Measurements from ENCODE around the gene APRT. TPM values are rescaled to one million over a fixed set of nuclear protein-coding genes. Genes with fewer than 3 reads are reported as not detected.

APRT gene
- total and polyA plus RNA-seq, 2 of the 8 experiments (the other 6 are each of a cell fraction or from before 2014, with no cell fraction given): 221 to 267 TPM

- H3K9ac ChIP-seq (replicated peaks in 1 of 4; ENCODE audit: extremely low read depth in 1 of 4, low read depth in 3 of 4, low read length in 3 of 4): no peak overlapping the region
- WGBS, 2 experiments (ENCODE audit: extremely low coverage in 1 of 2, insufficient coverage in 1 of 2, insufficient read length in 1 of 2, insufficient replicate concordance in 2 of 2, low coverage in 1 of 2, low lambda C conversion rate in 2 of 2, missing lambda C conversion rate in 1 of 2): 93% methylated on average over 10 of the region's 21 CpGs; no CpG with 5 or more reads in 1 of the 2 experiments
- CTCF ChIA-PET (ENCODE audit: partially characterized antibody): interaction anchor here (1.1 to 1.6 kb wide), 2 partner anchors 9 to 151 kb away, joined by 3 to 5 read pairs; no protein-coding TSS in a partner anchor
Measured at GRCh38 chr16:88848557-88848956, 36.8 kb upstream of the APRT start.

More at GRCh38 chr16:88848557-88848956, 36.8 kb upstream of the APRT start:
- H3K27me3 ChIP-seq (replicated peaks in 1 of 4; ENCODE audit: control insufficient read depth in 3 of 4, extremely low read depth in 1 of 4, insufficient read depth in 3 of 4, low read length in 3 of 4): no peaks in the 10 kb centered on the region
- no peak overlapping the region for H2AFZ ChIP-seq (ENCODE audit: low read length)
- POLR2A ChIA-PET (ENCODE audit: partially characterized antibody): interaction anchor here (1.4 kb wide), 1 partner anchor 17 kb away, joined by 4 read pairs; no protein-coding TSS in a partner anchor
- H3K27ac ChIP-seq (ENCODE audit: low read depth, low read length): no peak overlapping the region
- H3K14ac ChIP-seq (ENCODE audit: insufficient read length): no peak overlapping the region
- H4K91ac ChIP-seq (replicated peaks; ENCODE audit: insufficient read length, low read length): no peak overlapping the region
- no peak overlapping the region for H2BK12ac ChIP-seq (ENCODE audit: low read depth, low read length)
- no peak overlapping the region for H2BK5ac ChIP-seq (ENCODE audit: low read depth, low read length)
- TF ChIP-seq SIN3A (conservative IDR thresholded peaks at IDR 0.05 in 1 of 2, IDR thresholded peaks at IDR 0.05 in 1 of 2; ENCODE audit: low read depth in 1 of 2, low read length in 2 of 2): no peak
- no peak for TF ChIP-seq FOSL1 (IDR thresholded peaks at IDR 0.05; ENCODE audit: insufficient read depth, low read depth, low read length)
- no peak for TF ChIP-seq ZNF274 (IDR thresholded peaks at IDR 0.05; ENCODE audit: borderline replicate concordance, extremely low read depth, low read length)
- no peak for TF ChIP-seq NANOG (IDR thresholded peaks at IDR 0.05; ENCODE audit: insufficient read depth, low read depth, low read length, poor library complexity, severe bottlenecking)
- TF ChIP-seq CBX5 (IDR thresholded peaks at IDR 0.05; ENCODE audit: low read depth, low read length): no peak
- no peak for TF ChIP-seq CTBP2 (IDR thresholded peaks at IDR 0.05; ENCODE audit: borderline replicate concordance, insufficient read depth, insufficient read length, low read length)
- TF ChIP-seq BCL11A (IDR thresholded peaks at IDR 0.05; ENCODE audit: low read depth in 2 of 2, low read length in 2 of 2): no peak
- peaks cover 0 to 5% of the 10 kb centered on the region in 2 experiments; a peak in 1 of 4 replicates for H3K9me3 ChIP-seq (ENCODE audit: insufficient read depth in 2 of 2, low read depth in 1 of 2, low read length in 1 of 2)
- no peaks in the 10 kb centered on the region for H3K4me1 ChIP-seq (replicated peaks in 1 of 4; ENCODE audit: control insufficient read depth in 3 of 4, insufficient read depth in 4 of 4, low read length in 3 of 4)
- H3K79me1 ChIP-seq (ENCODE audit: low read depth, low read length): no peaks in the 10 kb centered on the region; the same call in 1 of the 2 replicates
- H3K23me2 ChIP-seq (ENCODE audit: low read depth, low read length): no peaks in the 10 kb centered on the region
- H3K4me3 ChIP-seq (ENCODE audit: extremely low read depth in 1 of 4, insufficient read depth in 2 of 4, low read depth in 3 of 4, low read length in 4 of 4): no peak overlapping the region
- H3K4ac ChIP-seq (replicated peaks; ENCODE audit: insufficient read length, low read depth, low read length): no peak overlapping the region
- H2AK5ac ChIP-seq (ENCODE audit: low read depth, low read length): no peak overlapping the region
- no peak overlapping the region for H3K4me2 ChIP-seq (ENCODE audit: insufficient read depth in 1 of 2, low read depth in 2 of 2, low read length in 2 of 2)
- H3K56ac ChIP-seq (replicated peaks; ENCODE audit: insufficient read length, low read depth, low read length): no peak overlapping the region
- no peak overlapping the region for H3K18ac ChIP-seq (ENCODE audit: extremely low read depth, low read length)
- no peak overlapping the region for H2BK120ac ChIP-seq (replicated peaks; ENCODE audit: low read depth, low read length)
- FAIRE-seq (no peak), DNase-seq (ENCODE audit: low read depth in 1 of 2, low spot score in 2 of 2) (no peak)
- no peak overlapping the region for H2BK15ac ChIP-seq (ENCODE audit: low read length)
- H4K20me1 ChIP-seq (replicated peaks in 1 of 2; ENCODE audit: control insufficient read depth in 1 of 2, insufficient read depth in 2 of 2, low read length in 2 of 2): peaks cover 0 to 5% of the 10 kb centered on the region in 2 experiments
- H3K79me2 ChIP-seq (ENCODE audit: control insufficient read depth in 1 of 2, insufficient read depth in 2 of 2, low read length in 2 of 2): no peaks in the 10 kb centered on the region
- H2BK20ac ChIP-seq (ENCODE audit: low read length): no peak overlapping the region
- no peak overlapping the region for H3K23ac ChIP-seq (ENCODE audit: insufficient read length)
- H4K8ac ChIP-seq (ENCODE audit: extremely low read depth, insufficient read depth, low read length): no peak overlapping the region
- H4K5ac ChIP-seq (ENCODE audit: insufficient read length, low read depth, low read length): no peak overlapping the region
- peaks cover 0 to 2% (median 0%) of the 10 kb centered on the region in 4 experiments; a peak in 1 of 8 replicates for H3K36me3 ChIP-seq (ENCODE audit: control insufficient read depth in 2 of 4, insufficient read depth in 4 of 4, low read length in 3 of 4)

Data from H1 (cell line).